ENCODE results near the gene SLC17A8.

SLC17A8 gene

DNA sequence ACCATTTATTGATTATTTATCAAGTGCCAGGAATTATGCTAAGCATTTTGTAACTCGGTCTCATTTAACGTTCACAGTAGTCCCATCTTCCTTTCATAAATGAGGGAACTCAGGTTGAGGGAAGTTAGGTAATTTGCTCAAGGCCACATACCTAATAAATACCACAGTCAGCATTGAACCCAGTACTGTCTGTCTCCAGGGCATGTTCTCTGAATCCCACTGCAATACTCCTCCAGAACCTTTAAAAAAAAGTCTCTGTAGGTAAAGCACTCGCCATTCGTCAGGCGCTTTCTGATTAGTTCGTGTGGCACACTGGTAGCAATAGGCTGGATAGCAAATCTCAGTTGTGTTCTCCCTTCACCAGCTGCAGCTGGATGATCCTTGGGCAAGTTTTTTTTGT lies 14.3 kb downstream of the SLC17A8 start:
- no peak for DNase-seq (ENCODE audit: low spot score)

DNA sequence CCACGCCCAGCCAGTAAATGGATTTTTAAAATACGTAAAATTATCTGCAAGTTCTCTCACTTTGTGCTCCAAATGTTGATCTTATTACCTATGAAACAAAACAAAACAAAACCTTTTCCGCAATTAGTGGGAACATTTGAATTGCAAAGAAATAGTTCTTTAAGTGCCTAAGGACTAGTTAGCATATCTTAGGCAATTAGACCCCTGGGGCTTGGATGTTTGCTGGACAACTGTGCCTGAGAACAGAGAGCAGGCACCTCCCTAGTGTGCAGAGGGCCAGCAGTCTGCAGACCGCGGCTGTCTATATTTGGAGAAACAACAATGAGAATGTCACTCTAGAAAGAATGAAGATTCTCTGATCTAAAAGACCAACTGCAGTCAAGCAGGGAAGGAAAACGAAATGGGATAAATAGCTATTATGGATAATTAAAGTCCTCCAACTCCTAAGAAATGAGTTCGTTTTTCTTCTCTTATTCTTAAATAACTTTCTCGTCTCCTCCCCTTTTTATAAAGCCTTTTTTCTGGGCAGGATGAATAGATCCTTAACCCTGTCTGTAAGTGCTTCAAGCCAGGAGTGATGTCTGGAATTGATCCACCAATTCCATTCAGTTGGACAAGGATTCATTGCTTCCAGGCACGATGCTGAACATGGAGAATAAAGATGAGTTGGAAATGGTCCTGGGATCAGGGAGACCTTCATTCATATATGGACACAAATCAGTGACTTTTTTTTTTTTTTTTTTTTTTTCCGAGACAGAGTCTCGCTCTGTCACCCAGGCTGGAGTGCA lies 16.2 kb downstream of the SLC17A8 start:
- no peak for DNase-seq (ENCODE audit: low spot score)

DNA sequence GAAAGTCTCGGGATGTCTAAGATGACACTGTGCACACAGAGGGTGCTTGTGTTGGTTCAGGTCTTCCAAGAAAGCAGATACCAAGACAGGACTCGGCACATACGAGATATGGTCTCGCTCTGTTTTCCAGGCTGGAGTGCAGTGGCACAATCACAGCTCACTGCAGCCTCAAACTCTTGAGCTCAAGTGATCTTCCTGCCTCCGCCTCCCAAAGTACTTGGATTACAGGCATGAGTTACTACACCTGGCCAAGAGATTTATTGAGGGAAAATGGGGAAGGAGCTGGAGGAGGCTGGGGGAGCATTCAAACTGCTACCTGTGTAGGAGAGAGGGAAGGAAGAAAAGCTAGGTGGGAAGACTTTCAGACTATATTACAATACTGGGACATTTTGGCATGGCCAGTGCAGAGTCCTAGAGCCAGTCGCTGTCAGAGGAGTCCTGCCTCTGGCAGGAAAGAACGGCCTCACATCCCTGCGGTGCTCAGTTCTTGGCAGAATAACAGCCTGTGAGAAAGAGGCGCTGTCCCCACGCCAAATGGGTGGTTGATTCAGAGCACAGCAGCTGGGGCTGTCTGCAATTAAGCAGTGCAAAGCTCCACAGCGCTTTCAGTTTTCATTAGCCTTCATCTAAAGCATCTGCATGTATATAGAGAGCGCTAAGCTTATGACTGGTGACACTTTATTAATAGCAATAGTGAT lies 18.3 kb downstream of the SLC17A8 start:
- DNase-seq (ENCODE audit: low spot score) = peak; percentile 42

DNA sequence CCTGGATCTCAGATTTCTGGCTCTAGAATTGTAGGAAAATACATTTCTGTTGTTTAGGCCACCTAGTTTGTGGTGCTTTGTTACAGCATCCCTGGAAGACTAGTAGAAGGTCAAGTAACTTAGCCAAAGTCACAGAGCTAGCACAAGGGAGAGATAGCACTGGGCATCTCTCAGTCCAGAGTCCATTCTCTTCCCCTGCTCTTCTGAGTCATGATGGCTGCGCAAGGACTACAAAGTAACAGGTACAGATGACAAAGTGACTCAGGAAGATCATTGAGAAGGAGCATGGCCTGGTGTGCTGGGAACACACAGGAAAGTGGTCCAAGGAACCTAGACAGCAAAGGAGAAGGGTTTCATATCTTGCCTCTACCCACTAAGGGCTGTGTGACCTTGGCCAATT lies 19.3 kb downstream of the SLC17A8 start:
- DNase-seq (ENCODE audit: low spot score) = no peak

DNA sequence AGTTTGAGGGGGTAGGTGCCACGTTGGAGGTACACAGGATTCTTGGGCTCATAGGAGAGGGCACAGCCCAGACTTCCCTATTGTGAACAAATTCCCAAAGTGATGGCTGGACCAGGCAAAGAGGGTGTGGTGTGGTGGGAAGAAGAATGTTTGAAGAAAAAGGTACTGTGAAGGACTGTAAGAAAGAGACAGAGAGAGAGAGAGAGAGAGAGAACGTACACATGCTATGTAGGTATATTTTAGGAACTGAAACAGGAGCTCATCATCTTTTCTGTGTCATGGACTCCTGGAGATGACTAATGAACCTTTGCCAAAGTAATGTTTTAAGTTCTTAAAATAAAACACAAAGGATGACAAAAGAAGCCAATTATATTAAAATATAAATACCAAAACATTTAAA lies 24.5 kb downstream of the SLC17A8 start:
- no peak for DNase-seq (ENCODE audit: low spot score)

DNA sequence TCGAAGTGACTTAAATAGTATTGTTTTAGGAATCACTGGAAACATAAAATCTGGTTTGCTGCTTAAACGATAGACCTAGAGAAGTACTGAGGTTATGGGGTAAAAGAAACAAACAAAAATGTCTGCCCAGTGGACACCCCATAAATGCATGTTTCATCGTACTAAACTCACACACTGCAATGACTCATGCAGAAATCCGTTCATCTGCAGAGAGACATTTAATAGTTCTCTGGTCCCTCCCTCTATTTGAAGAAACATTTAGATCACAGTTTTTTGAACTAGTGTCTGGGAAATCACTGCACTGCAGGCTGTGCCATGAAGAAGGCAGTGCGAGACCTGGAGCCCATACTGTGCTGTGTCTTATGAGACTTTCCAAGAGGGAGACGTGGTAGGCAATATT lies 25.5 kb downstream of the SLC17A8 start:
- DNase-seq (ENCODE audit: low spot score) = no peak

DNA sequence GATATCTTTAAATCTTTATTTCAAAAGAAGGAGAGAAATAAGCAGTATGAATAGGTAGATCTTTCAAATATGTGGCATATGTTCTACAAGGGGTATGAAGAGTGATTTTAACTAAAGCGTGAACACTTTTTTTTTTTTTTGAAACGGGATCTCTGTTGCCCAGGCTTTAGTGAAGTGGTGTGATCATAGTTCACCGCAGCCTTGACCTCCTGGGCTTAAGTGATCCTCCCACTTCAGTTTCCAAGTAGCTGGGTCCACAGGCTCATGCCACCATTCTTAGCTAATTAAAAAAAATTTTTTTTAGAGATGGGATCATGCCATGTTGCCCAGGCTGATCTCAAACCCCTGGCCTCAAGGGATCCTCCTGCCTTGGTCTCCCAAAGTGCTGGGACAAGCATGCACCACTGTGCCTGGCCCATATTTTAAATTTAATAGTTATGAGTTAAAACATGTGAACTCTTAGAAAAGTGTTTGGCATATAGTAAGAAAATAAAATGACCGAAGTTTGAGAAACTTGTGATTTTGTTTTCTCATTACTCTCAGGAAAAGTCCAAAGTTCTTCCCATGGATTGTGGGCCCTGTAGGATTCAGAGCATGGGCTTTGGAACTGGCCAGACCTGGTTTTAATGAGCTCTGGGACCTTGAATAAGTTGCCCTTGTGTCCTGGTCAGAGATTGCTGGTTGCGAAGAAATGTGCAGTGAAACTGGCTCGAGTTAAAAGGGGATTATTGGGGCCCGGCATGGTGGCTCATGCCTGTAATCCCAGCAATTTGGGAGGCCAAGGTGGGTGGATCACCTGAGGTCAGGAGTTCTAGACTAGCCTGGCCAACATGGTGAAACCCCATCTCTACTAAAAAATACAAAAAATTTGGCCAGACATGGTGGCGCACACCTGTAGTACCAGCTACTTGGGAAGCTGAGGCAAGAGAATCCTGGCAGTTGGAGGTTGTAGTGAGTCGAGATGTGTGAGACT lies 27.0 kb downstream of the SLC17A8 start:
- no peak for DNase-seq (ENCODE audit: low spot score)

DNA sequence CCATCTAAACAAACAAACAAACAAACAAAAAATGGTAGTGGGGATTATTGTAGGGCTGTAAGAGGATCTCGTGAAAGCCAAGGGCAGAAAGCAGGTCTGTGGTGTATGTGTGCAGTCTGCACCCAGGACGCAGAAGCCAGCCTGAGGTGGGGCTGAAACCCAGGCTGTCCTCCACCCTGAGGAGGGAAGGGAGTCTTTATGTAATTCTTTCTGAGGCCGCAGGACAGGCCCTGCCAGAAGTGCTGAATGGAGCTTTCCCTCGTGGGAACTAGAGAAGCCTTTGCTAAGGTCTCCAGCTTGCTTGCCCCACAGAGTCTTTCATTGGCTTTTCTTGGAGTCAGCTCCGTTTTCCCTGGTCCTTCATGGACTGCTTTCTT lies 27.7 kb downstream of the SLC17A8 start:
- no peak for DNase-seq (ENCODE audit: low spot score)

DNA sequence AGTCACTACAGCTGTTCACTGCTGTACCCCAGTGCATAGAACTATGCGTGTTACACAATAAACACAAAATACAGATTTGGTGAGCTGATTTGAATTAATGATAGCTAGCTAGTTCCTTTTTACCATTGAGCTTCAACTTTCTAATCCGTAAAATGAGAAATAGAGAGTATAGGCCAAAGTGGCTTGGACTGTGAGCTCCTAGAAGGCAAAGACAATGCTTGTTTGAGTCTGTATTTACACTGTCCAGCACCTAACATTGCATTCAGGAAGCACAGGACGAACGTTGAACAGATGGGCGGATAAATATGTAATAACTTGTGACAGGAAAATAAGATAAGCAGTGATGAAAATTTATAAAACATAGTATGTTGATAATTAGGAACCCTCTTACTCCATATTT lies 31.5 kb downstream of the SLC17A8 start:
- no peak for DNase-seq (ENCODE audit: low spot score)

DNA sequence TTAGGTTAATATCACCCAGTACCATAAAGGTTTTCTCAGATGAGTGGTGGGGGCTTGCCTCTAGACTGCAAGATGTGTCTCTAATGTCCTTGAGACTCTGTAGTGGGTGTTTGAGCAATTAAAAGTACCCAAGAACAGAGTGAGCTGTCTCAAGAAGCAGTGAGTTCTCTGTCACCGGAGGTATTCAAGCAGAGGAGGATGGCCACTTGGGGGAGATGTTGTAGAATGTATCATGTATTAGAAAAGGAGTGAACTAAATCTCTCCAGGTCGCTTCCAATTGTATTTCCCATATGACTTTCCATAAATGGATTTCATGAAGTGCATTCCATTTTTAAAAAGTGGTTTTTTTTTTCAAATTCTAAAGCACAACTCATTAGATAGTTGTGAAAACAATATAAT lies 35.0 kb downstream of the SLC17A8 start:
- DNase-seq (ENCODE audit: low spot score) = no peak

DNA sequence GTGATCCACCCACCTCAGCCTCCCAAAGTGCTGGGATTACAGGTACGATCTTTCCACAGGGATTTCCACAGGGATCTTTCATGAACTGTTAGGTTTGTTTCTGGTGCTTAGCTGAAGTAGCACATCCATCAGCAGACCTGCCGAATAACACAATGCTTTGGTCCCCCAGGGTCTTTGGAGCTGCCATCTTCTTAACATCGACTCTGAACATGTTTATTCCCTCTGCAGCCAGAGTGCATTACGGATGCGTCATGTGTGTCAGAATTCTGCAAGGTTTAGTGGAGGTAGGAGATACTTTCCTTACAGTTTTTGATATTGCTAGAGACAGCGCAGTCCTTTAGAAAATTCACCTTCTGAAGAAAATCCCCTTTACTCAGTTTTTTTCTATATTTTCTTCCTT lies 36.3 kb downstream of the SLC17A8 start:
- DNase-seq (ENCODE audit: low spot score) = no peak

DNA sequence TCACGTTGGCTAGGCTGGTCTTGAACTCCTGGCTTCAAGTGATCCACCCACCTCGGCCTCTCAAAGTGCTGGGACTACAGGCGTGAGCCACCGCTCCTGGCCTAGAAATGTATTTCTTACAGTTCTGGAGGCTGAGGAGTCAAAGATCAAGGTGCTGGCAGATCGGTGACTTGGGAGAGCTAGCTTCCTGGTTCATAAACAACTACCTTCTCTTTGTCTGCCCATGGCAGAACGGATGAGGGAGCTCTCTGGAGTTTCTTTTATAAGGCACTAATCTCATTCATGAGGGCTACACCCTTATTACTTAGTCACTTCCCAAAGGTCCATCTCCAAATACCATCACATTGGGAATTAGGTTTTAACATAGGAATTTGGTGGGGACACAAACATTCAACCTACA lies 38.9 kb downstream of the SLC17A8 start:
- DNase-seq (ENCODE audit: low spot score) = no peak

DNA sequence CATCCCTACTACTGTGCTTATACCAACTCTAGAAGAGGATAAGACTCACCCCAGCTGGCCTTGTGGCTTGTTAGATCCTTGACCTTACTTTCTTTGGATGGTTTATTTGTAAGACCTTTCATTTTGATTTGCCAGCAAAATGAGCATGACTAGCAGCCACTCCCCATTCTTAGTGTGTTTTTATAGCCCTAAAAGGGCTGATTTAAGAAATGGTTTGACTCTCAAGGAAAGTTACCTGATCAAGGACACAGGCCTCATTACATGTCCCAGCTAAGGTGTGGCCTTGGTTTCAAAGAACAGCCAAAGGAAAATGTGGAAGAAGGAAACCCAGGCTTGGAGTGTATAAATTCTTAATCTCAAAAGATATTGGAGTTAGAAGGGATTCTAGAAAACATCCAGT lies 41.4 kb downstream of the SLC17A8 start:
- no peak for DNase-seq (ENCODE audit: low spot score)

DNA sequence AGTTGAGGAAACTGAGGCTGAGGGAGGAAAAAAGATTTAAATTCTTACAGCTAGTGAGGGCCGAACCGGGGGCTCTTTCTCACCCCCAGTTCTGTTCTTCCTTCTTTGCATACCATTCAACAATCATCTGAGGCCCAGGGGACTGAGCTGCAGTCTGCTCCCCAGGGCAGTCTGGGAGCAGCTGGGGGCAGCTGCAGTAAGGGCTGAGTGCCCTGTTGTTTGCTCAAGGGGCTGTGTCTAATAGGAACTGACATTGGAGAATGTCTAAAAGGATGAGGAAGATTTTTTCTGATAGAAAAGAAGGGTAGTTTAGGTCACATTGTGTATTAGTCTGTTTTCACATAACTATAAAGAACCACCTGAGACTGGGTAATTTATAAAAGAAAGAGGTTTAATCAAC lies 42.2 kb downstream of the SLC17A8 start:
- no peak for DNase-seq (ENCODE audit: low spot score)

DNA sequence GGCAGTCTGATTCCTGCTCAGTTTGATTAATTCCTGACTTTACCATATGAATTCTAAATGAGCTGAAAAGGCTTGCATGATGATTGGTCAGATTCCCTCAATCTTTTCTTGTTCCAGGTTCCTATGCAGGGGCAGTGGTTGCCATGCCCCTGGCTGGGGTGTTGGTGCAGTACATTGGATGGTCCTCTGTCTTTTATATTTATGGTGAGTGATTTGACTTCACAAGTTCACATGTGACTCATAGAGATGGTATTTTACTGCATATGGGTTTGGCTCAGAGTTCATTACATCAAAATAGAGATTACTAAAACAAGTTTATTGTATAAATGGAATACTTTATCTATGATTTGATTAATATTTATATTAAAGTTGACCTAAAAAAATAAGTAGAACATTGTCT lies 44.8 kb downstream of the SLC17A8 start:
- DNase-seq (ENCODE audit: low spot score) = no peak

DNA sequence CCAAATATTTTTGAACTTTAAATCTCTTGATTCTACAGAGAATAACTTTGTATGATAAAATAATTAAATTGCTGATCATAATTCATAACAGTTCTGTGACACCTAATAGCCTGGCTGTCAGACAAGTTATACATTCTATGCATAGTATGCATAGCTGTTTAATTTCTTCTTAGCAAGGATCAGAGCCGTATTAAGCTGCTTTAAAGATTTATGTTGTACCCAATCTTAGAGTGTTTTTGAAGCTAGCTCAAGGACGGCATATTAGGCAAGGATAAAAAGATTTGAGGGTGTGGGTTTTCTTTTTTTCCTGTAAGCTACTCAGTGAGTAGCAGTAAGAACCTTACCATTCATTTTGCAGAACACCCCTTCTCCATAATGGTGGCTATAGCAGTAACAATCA lies 45.9 kb downstream of the SLC17A8 start:
- no peak for DNase-seq (ENCODE audit: low spot score)

DNA sequence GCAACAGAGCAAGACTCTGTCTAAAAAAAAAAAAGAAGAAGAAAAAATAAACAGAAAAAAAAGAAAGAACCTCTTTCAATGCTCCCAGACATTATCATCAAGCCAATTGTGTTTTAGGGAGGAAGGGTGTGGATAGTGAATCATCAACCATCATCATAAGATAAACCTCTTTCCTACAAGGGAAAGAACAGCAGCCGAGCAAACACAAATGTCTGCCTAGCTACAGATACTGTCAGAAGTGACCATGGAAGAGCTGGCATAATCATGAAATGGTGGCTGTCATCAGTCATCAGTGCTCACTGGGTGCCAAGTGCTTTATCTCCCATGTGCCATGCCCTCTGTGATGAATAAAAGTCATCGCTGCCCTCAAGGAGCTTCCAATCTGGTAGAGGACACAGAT lies 46.6 kb downstream of the SLC17A8 start:
- no peak for DNase-seq (ENCODE audit: low spot score)

DNA sequence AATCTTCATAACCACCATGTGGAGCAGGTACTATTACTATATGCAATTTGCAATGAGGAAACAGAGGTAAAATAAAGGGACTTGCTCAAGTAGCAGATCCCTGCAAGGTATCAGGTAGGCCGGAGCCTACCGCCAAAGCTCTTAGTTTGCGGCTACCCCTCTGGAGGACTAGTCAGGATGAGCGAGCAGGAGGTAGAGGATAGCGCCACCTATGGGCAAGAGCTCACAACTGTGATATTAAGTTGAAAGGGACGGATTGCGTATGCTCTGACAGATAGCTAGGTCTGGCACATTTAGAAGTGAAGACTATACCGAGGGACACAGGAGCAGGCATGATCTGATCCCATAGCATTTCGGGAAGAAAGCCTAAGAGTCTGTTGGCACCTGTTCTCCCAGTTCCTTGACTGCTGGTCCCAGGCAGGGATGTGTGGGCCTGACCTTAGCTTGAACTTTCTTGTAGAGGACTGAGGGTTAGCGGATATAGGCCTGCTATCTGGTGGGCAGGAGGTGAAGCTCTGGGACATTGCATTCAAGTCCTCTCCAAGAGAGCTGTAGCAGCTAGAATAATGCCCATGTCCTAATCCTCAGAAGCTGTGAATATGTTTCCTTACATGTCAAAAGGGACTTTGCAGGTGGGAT lies 48.0 kb downstream of the SLC17A8 start:
- no peak for DNase-seq (ENCODE audit: low spot score)

DNA sequence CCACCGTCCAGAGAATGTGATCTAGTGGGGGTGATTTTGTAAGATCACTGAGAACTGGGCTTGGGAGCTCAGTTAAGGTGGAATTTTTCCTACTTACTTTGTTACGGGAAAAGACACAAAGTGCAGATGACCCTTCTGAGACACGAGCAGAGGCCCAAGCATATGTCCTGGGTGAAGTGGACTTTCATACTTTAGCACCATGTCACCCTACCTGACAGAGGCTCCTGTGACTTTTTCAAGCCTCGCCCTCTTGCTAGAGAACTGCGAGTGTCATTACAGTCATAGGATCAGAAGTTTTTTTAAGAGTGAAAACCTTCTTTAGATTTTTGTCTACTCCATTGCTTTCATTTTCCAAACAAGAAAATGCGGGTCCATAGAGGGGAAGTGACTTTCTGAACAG lies 56.1 kb downstream of the SLC17A8 start:
- DNase-seq (ENCODE audit: low spot score) = no peak

DNA sequence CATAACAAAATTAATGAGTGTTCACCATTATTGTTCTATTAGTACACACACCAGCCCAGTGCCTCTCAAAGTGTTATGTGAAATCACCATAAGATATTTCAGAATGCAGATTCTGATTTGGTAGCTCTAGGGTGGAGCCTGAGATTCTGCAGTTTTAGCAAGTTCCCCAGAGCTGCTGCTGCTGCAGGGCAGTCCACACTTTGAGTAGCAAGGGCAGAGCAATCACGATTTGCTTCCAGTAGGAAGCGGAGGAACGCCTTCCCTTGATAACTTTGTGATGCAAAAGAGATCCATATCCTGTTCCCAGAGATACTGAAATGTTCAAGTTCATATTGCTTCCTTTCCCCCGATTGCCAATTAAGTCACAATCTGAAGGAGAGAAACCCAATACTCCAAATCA lies 57.9 kb downstream of the SLC17A8 start:
- DNase-seq (ENCODE audit: low spot score) = no peak

DNA sequence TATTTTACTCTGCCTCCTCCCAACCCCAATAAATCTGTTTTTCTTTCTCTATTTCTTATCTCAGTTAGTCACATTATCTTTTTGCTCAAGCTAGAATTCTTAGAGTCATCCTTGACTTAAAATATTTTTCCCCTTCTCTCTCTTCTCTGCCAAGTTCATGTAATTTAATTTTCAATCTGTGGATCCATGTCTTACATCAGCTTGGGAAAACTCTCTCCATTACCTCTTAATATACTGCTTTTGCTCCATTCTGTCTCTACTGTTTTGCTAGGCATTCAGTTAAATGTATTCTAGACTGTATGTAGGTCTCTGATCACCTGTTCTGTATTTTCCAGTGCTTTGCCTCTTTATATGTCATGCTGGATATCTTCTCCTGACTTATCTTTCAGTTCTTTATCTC lies 65.8 kb downstream of the SLC17A8 start:
- no peak for DNase-seq (ENCODE audit: low spot score)

DNA sequence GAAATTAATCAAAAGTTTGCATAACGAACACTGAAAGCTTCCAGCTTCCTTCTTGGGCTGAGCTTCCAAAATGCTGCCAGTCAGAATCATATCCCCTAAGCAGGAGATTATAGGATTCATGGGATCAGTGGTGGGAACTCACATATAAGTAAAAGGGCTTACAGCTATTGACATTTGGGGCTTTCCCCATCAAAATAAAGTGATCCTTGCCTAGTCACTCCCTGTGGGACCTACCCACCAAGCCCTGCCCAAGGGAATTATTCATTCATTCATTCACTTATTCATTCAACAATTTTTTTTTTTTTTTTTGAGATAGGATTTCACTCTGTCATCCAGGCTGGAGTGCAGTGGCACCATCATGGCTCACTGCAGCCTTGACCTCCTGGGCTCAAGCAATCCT lies 69.3 kb downstream of the SLC17A8 start:
- no peak for DNase-seq (ENCODE audit: low spot score)

Data from putamen (tissue), 1 donor.